GM18511 (cell line): ENCODE data around the gene HCLS1.
"Not testable (repeated sequence)": the region's sequence is repeated elsewhere in the genome, so short reads cannot be mapped to it uniquely, and the experiment has no call there.

ENCODE experiments used
- ATAC-seq: cut with Tn5 transposase; IDR thresholded peaks from one replicate; pipeline ENCODE4 v1.9.1; 2021; ENCODE audit warnings: mild to moderate bottlenecking, moderate library complexity; ENCODE audit not compliant: unreplicated experiment

HCLS1 gene

GRCh38 chr3:121599900-121600299 is 60.8 kb downstream of the HCLS1 start:
- ATAC-seq, result not testable (repeated sequence)

GRCh38 chr3:121598564-121598963 is 62.1 kb downstream of the HCLS1 start:
- ATAC-seq, result no peak

GRCh38 chr3:121595765-121596406 is 64.8 kb downstream of the HCLS1 start:
- ATAC-seq, result no peak

DNA sequence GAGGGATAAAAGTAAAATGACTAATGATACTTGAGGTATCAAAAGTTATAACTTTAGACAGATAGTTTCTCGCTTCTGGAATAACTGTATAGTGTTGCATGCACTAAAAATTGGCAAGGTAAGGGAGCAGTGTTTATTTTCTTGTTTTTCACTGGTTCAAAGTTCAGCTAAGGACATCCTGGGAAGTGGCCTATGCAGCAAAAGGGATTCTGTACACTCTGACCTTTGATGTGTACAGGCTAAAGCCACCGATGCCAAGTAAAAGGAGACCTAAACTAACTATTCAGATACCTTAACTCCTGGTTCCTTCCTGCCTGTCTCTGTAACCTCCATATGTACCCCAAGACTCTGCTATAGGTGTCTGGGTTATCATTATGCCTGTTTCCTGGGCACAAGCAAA is 65.9 kb downstream of the HCLS1 start:
- ATAC-seq, result no peak

DNA sequence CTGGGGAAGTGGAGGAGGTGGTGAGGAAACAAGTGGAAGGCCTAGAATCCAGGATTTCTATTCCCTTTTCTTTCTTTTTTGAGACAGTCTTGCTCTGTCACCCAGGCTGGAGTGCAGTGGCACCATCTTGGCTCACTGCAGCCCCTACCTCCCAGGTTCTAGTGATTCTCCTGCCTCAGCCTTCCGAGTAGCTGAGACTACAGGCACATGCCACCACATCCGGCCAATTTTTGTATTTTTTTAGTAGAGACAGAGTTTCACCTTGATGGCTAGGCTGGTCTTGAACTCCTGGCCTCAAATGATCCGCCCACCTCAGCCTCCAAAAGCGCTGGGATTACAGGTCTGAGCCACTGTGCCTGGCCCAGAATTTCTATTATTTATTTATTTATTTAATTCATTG is 66.9 kb downstream of the HCLS1 start:
- ATAC-seq, result not testable (repeated sequence)

DNA sequence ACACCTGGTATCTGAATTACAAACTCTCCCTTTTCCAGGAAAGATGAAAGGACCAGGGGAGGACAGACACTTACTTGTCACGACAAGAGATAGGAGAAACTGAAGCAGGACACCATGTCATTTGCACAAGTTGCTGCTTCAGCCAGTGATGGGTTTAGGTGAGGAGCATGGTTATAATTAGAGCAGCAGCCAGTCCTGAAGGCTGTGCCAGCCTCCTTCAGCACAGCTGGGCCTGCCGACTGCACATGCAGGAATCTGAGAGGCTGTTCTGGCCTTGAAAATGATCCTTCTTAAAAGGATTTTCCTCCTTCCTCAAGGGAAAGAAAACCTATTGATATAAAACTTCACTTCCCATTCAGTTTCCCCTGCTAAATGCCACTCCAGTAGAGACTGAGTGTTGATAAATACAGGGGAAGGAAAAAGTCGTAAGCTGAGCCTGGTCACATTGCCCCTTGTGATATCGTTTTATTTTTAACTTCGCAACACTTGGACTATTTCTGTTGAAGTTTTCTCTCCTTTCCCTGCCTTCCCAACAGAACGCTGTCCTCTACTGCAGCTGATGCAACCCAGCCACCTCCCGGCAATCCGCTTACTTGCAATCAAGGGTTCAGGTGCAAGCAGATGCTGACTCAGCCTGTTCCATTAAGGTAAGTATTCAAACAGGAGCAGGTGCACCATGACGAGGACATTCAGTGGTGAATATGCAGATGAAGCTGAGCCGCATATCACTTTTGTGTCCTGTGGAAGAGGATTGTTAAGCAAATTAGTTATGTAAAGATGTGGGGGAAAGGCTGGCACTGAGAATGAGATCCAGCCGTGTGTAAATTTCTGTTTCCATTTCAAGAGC is 67.6 kb downstream of the HCLS1 start, which contains the start of gene FBXO40:
Gene FBXO40, plus strand, starts transcription at position 524 of the 847 bp plus-strand sequence. CDS start 27,197 bp downstream, outside the sequence.
- no peak for ATAC-seq

DNA sequence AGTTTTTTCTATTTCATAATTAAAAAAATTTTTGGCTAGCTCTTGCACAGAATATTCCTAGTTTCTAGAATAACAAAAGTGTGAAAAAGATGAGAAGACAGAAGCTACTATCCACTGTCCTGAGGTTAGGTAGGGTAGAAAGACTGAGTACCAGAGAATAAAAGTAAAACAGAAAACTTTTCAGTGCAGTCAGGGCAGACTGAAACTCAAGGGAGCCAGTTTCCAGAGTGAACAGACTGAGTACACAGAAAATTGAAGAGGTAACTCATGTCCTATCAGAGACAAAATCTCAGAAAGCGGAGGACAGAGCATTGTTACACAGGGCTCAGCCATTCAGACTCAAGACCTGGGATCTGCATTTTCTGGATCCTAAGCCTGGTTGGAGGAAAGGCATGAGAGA is 76.3 kb downstream of the HCLS1 start:
- no peak for ATAC-seq

DNA sequence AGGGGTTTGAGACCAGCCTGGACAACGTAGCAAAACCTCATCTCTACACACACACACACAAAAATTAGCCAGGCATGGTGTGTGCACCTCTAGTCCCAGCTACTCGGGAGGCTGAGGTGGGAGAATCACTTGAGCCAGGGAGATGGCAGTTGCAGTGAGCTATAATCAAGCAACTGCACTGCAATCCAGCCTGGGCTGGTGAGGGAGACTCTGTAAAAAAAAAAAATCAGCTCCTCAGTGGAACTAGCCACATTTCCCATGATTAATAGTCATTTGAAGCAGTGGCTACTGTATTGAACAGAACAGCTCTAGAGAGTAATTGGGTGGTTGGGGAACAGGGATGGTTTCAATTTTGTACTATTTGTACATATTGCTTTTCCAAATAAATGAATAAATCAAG is 79.0 kb downstream of the HCLS1 start:
- no peak for ATAC-seq
